Liver (tissue), 3 donors: ENCODE measurements around the gene MTARC2.

Experiments used
- FOXA1 ChIP-seq: IDR thresholded peaks from 2 replicates; pipeline ENCODE4 v1.6.1; 2016; ENCODE audit warnings: antibody characterized with exemption
- JUND ChIP-seq, 2 donors: IDR thresholded peaks; 2 replicates each; pipeline ENCODE4 v1.6.1; 2016; ENCODE audit warnings: antibody characterized with exemption in 2 of 2
- RAD21 ChIP-seq, 2 donors: IDR thresholded peaks; 2 replicates each; pipeline ENCODE4 v1.6.1; 2016; ENCODE audit warnings: antibody characterized with exemption in 2 of 2, mild to moderate bottlenecking in 2 of 2
- TAF1 ChIP-seq: conservative IDR thresholded peaks from 2 replicates; pipeline ENCODE4 v1.6.1; 2016; ENCODE audit warnings: antibody characterized with exemption, mild to moderate bottlenecking
- TF ChIP-seq, protein P1 (sequence below): fragments of 150-350 bp; IDR thresholded peaks from 2 replicates; pipeline ENCODE4 v1.5.1; 2017; ENCODE audit warnings: improper control_type of control experiment, low read depth, low read length; ENCODE audit not compliant: missing input control
- TF ChIP-seq, protein P2 (sequence below): IDR thresholded peaks from 2 replicates; pipeline ENCODE4 v1.6.1; 2016; ENCODE audit warnings: antibody characterized with exemption
- donor health status: healthy.
- donor health status: healthy.

GRCh38 chr1:220707160-220707559 is 41.0 kb upstream of the MTARC2 start:
- no peak for TF ChIP-seq RAD21 (IDR thresholded peaks at IDR 0.05)
- TF ChIP-seq, protein P1, sequence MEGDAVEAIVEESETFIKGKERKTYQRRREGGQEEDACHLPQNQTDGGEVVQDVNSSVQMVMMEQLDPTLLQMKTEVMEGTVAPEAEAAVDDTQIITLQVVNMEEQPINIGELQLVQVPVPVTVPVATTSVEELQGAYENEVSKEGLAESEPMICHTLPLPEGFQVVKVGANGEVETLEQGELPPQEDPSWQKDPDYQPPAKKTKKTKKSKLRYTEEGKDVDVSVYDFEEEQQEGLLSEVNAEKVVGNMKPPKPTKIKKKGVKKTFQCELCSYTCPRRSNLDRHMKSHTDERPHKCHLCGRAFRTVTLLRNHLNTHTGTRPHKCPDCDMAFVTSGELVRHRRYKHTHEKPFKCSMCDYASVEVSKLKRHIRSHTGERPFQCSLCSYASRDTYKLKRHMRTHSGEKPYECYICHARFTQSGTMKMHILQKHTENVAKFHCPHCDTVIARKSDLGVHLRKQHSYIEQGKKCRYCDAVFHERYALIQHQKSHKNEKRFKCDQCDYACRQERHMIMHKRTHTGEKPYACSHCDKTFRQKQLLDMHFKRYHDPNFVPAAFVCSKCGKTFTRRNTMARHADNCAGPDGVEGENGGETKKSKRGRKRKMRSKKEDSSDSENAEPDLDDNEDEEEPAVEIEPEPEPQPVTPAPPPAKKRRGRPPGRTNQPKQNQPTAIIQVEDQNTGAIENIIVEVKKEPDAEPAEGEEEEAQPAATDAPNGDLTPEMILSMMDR, result no peak
- TF ChIP-seq, protein P2, sequence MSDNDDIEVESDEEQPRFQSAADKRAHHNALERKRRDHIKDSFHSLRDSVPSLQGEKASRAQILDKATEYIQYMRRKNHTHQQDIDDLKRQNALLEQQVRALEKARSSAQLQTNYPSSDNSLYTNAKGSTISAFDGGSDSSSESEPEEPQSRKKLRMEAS, result no peak
- no peak for TF ChIP-seq FOXA1
- no peak for TF ChIP-seq JUND (IDR thresholded peaks at IDR 0.05)
- TF ChIP-seq TAF1, result no peak
